BLaER1 (cell line): ENCODE data around the gene ACOX2.
"Not testable (repeated sequence)": the region's sequence is repeated elsewhere in the genome, so short reads cannot be mapped to it uniquely, and the experiment has no call there.

Experiments used
- H3K27ac ChIP-seq: shearing (Covaris generic); formaldehyde crosslinking; 2 replicates; pipeline ENCODE4 v1.8.1; 2022
- H3K27me3 ChIP-seq: shearing (Covaris generic); formaldehyde crosslinking; 2 replicates; pipeline ENCODE4 v1.8.1; 2022
- H3K36me3 ChIP-seq: shearing (Covaris generic); formaldehyde crosslinking; 2 replicates; pipeline ENCODE4 v1.8.1; 2022
- H3K4me1 ChIP-seq: shearing (Covaris generic); formaldehyde crosslinking; 2 replicates; pipeline ENCODE4 v1.8.1; 2022
- H3K4me2 ChIP-seq: shearing (Covaris generic); formaldehyde crosslinking; 2 replicates; pipeline ENCODE4 v1.8.1; 2022
- H3K4me3 ChIP-seq: shearing (Covaris generic); formaldehyde crosslinking; 2 replicates; pipeline ENCODE4 v1.8.1; 2022
- H3K9ac ChIP-seq: shearing (Covaris generic); formaldehyde crosslinking; 2 replicates; pipeline ENCODE4 v1.8.1; 2022
- H3K9me3 ChIP-seq: shearing (Covaris generic); formaldehyde crosslinking; 2 replicates; pipeline ENCODE4 v1.8.1; 2022
- H4K20me1 ChIP-seq: shearing (Covaris generic); formaldehyde crosslinking; 2 replicates; pipeline ENCODE4 v1.8.1; 2022
- Cebpa-rat ChIP-seq: shearing (Covaris generic); IDR thresholded peaks from 2 replicates; pipeline ENCODE4 v1.8.1; 2022

ACOX2 gene

DNA sequence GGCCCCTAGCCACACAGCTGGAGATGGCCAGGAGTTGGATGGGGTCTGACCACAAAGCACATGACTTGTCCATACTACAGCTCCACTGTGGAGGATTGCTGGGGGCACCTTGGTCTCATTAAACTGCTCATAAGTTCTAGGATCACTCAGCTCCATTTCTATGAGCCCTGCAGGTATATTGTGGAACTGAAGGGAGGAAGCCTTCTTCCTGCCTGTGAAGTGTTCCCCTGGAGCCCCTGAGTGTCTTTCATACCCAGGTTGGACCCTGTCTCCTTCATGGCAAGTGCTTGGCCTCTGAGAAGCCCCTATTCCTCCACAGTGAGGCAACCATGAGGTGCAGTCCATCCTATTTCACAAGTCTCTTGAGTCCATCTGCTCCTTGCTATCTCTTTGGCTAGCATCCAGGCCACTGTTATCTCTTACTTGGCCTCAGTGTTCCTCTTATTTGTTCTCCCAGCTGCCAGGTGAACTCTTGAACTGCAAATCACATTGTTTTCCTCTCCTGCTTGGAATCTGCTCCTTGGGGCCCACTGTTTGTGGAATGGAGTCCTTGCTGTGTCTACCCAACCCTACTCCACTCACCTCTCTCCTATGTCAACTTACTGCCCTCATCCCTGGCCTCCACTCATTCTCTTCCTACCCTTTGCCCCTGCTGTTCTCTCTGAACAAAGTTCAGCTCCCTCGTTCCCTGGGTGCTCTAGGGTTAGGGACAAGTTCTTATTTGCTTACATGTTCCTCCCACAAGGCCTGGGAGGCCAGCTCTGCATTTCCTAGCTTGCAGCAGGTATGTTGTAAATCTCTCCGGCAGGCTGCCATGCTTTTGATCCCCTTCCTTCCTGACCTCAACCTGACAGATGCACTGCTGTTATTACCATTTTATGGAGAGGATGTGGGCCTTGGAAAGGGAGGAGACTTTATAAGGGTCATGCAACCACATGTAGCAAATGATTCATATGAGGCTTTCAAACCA is 1.2 kb downstream of the ACOX2 start:
- peaks cover 24% of the 10 kb centered on the region for H3K4me1 ChIP-seq

DNA sequence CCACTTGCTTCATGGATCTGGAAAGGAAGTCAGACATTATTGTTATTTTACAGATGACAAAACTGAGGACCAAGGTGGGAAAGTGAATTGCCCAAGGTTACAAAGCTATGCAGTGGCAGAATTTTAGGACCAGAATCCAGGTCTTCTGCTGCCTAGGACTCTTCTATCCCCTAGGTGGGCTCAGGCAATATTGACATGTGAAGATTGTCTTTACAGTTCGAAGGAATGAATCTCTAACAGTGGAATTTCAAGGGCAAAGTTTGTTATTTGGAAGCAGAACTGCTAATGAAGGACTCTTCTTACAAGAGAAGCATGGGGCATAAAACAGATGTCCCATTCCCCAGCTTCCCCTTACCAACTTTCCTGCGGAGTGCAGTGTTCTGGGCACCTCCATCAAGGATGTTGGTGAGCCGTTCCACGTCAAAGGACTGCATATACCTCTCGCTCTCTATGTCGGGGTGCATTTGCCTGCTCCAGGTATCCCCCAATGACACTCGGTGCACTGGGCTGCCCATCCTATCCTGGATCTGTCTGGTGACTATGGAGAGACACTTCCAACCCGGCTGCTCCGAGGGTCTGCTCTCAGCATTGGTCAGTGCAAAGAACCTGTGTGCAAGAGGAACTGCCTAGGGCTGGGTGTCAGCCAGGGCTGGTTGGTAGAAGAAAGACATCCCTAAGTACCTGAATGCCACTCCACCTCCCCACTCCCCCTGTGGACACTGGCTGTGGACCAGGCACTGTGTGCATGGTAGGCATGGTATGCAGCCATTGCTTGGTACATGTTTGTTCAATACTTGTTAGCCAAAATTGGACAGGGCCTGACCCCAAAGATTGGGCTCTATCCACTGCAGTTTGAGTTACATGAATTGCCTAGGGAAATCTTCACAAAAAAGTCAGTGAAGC is 2.1 kb downstream of the ACOX2 start:
- no peak for TF ChIP-seq Cebpa-rat
- peaks cover 31% of the 10 kb centered on the region for H3K4me1 ChIP-seq

More for the DNA sequence above, 1.2 kb downstream of the ACOX2 start:
- TF ChIP-seq Cebpa-rat = no peak
- Histone ChIP-seq H4K20me1 (no peaks in the 10 kb centered on the region), H3K4me3 (no peak overlapping the region), H3K4me2 (no peak overlapping the region), H3K9ac (no peak overlapping the region), H3K27ac (no peak overlapping the region), H3K27me3 (no peaks in the 10 kb centered on the region), H3K9me3 (no peaks in the 10 kb centered on the region), H3K36me3 (no peaks in the 10 kb centered on the region)

DNA sequence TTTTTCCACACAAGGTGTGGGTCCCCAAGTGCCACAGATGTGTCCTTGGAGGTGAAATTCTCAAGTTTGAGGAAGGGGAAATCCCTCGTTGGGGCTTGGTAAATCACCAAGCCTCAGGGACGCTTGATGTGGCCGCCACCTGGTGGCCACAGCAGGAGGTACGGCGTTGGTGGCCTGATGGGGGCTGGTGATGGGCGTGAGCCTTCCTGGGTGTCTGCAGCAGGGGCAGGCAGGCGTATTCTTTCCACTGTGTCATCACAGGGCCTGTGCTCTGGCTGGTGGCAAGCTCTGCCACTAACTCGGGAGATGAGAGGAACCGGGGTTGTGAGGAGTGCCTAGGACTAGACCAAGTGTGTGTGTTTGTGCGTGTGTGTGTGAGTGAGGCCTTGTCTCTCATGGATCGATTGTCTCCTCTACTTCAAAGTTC is 4.2 kb downstream of the ACOX2 start:
- TF ChIP-seq Cebpa-rat = no peak
- Histone ChIP-seq H3K9me3 (no peaks in the 10 kb centered on the region), H3K4me3 (no peak overlapping the region), H3K27ac (no peak overlapping the region), H3K36me3 (no peaks in the 10 kb centered on the region), H3K9ac (no peak overlapping the region), H3K4me1 (peaks cover 42% of the 10 kb centered on the region), H3K4me2 (no peak overlapping the region), H4K20me1 (no peaks in the 10 kb centered on the region), H3K27me3 (no peaks in the 10 kb centered on the region)

More for the DNA sequence above, 2.1 kb downstream of the ACOX2 start:
- H3K9me3 ChIP-seq = no peaks in the 10 kb centered on the region
- no peaks in the 10 kb centered on the region for H4K20me1 ChIP-seq
- no peak overlapping the region for H3K27ac ChIP-seq
- H3K4me3 ChIP-seq = no peak overlapping the region
- H3K4me2 ChIP-seq = no peak overlapping the region
- H3K27me3 ChIP-seq = no peaks in the 10 kb centered on the region
- no peak overlapping the region for H3K9ac ChIP-seq
- no peaks in the 10 kb centered on the region for H3K36me3 ChIP-seq

DNA sequence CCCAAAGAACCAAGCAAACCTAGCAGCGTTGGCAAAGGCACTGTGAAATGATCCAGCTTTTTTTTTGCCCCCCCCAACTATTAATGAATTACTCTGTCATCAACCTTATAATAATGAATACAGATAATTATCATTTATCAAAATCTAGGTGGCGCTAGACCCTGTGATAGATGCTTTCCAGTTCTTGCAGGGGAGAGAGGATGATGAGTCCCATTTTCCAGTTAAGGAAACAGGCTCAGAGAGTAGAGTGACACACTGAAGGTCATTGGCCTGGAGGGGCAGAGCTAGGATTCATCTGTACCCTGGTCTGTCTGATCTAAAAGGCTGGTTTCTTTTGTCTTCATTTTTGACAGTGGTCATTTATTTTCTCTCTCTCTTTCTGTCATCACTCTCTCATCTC is 5.0 kb downstream of the ACOX2 start:
- Histone ChIP-seq H3K4me2 (peak overlapping the region; percentile 78), H3K27ac (no peak overlapping the region), H3K36me3 (no peaks in the 10 kb centered on the region), H3K9me3 (no peaks in the 10 kb centered on the region), H3K27me3 (no peaks in the 10 kb centered on the region), H3K4me3 (no peak overlapping the region), H3K4me1 (peaks cover 42% of the 10 kb centered on the region), H4K20me1 (no peaks in the 10 kb centered on the region), H3K9ac (no peak overlapping the region)
- no peak for TF ChIP-seq Cebpa-rat

DNA sequence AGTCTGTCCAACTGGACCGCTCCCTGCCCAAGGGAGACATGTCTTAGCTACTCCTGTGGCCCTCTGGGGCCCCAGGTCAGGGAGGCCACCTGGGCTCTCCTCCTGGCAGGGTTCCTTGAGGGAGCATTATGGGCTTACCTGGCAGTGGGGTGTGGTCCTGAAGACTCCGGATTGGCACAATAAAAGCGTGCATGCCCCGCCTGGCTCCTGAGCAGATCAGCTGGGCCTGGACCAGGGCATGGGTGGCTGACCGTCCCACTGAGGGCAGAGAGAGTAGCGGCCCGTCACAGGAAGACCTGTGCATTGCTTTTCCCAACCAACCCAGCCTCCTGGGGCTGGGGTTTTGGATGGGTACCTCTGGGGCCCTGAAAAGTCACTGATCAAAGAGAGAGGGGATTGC is 5.4 kb downstream of the ACOX2 start:
- H3K9me3 ChIP-seq = no peaks in the 10 kb centered on the region
- no peaks in the 10 kb centered on the region for H3K36me3 ChIP-seq
- H4K20me1 ChIP-seq = no peaks in the 10 kb centered on the region
- no peak for TF ChIP-seq Cebpa-rat
- no peak overlapping the region for H3K27ac ChIP-seq
- peak overlapping the region; percentile 78 for H3K4me2 ChIP-seq
- H3K4me3 ChIP-seq = no peak overlapping the region
- H3K27me3 ChIP-seq = no peaks in the 10 kb centered on the region
- H3K4me1 ChIP-seq = peaks cover 42% of the 10 kb centered on the region
- no peak overlapping the region for H3K9ac ChIP-seq

DNA sequence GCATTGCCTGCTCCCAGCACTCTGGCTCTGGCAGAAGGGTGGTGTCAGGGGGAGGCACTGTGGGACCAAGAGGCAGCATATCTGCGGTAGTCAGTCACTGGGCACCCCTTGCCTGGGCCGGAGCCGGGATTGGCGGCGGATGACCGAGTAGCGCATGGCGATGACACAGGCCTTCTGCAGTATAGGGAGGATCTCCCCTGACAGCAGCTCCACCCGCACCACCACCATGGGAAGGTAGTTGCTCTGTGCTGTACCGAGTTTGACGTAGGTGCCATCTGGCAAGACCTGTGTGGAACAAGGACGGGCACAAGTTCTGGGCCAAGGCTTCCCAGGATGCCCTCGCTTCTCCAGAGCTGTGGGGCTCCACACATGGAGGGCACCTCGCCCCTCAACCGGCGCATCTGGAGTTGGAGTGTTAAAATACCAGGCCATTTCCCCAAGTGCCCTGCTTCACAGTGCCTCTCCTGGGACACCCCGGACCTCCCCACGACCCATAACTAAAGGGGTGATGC is 6.6 kb downstream of the ACOX2 start:
- Histone ChIP-seq H3K9ac (0 out of 2 replicates have a peak overlapping the region, but pooled peaks have one; percentile 8), H3K4me1 (peaks cover 42% of the 10 kb centered on the region), H3K27ac (0 out of 2 replicates have a peak overlapping the region, but pooled peaks have one; percentile 5), H3K9me3 (no peaks in the 10 kb centered on the region), H4K20me1 (no peaks in the 10 kb centered on the region), H3K4me3 (no peak overlapping the region), H3K36me3 (no peaks in the 10 kb centered on the region), H3K27me3 (no peaks in the 10 kb centered on the region), H3K4me2 (peak overlapping the region; percentile 78)
- no peak for TF ChIP-seq Cebpa-rat

DNA sequence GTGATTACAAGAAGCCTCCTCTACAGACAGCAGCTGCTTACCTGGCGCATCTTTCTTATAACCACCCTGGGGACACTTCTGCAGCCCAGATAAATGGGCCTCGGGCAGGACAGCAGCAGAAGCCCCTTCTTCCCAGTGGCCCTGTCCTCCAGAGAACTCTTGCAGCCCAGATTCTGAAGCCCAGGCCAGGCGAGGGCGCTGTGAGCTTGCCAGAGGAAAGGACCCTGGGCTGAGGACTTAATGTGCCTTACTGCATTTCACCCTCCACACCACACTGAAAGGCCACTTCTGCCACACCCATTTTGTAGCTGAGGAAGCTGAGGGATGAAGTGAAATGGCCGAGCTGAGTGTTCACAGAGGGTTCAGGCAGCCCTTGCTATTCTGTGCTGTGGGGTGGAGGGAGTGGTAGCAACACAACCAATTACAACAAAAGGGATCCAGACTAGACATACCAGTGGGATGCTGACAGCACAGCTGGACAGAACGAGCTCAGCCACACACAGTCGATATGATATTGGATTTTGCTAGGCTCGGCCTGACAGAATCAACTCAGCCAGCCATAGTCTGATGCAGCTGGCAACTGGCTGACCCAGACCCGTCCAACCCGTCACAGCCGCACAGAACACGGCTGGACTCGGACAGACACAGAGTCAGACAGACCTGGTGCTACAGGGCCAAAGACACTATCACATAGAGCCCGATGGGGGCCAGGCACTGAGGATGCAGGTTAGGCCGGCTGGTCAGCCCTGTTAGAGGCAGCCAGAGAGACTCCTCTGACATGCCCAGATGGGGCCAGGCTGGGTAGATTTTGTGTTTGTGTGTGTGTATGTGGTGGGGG is 7.3 kb downstream of the ACOX2 start:
- H3K27ac ChIP-seq = no peak overlapping the region
- TF ChIP-seq Cebpa-rat = no peak
- no peaks in the 10 kb centered on the region for H3K9me3 ChIP-seq
- peaks cover 42% of the 10 kb centered on the region for H3K4me1 ChIP-seq
- no peaks in the 10 kb centered on the region for H3K27me3 ChIP-seq
- no peak overlapping the region for H3K4me3 ChIP-seq
- H4K20me1 ChIP-seq = no peaks in the 10 kb centered on the region
- H3K4me2 ChIP-seq = no peak overlapping the region
- no peak overlapping the region for H3K9ac ChIP-seq
- no peaks in the 10 kb centered on the region for H3K36me3 ChIP-seq

DNA sequence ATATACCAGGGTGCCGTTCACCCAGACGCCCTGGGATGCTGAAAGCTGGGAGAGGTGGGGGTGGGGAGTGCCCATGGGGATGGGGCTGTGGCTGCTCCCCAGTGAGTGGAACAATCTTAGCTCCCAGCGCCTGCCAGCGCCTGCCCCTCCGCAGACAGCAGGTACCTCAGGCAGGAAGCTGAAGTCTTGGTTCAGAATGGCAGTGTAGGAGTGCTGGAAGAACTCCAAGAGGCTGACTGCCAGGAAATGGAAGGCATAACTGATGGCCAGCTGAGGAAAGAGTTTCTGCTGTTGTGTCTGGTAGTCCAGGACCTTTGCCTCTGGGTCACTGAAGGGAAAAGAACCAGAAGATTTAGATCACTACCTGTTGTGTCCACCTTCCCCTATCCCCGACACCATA is 8.4 kb downstream of the ACOX2 start:
- H3K9ac ChIP-seq = no peak overlapping the region
- no peaks in the 10 kb centered on the region for H3K9me3 ChIP-seq
- no peak for TF ChIP-seq Cebpa-rat
- H3K27me3 ChIP-seq = no peaks in the 10 kb centered on the region
- peaks cover 42% of the 10 kb centered on the region for H3K4me1 ChIP-seq
- 0 out of 2 replicates have a peak overlapping the region, but pooled peaks have one; percentile 23 for H3K4me2 ChIP-seq
- H3K27ac ChIP-seq = no peak overlapping the region
- H3K36me3 ChIP-seq = no peaks in the 10 kb centered on the region
- no peak overlapping the region for H3K4me3 ChIP-seq
- H4K20me1 ChIP-seq = no peaks in the 10 kb centered on the region

DNA sequence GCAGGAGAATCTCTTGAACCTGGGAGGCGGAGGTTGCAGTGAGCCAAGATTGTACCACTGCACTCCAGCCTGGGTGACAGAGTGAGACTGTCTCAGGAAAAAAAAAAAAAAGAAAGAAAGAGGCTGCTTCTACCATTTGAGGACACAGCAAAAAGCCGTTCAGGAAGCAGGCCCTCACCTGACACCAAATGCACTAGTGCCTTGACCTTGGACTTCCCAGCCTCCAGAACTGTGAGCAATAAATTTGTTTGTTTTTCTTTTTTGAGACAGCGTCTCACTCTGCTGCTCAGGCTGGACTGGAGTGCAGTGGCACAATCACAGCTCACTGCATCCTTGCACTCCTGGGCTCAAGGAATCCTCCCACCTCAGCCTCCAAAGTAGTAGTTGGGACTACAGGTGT is 9.6 kb downstream of the ACOX2 start:
- not testable (repeated sequence) for H3K9ac ChIP-seq, H3K27ac ChIP-seq, H3K4me3 ChIP-seq, H3K4me2 ChIP-seq, H3K9me3 ChIP-seq, H4K20me1 ChIP-seq, H3K36me3 ChIP-seq, H3K27me3 ChIP-seq
- peaks cover 35% of the 10 kb centered on the region for H3K4me1 ChIP-seq
